HepG2 (cell line): ENCODE measurements around the gene PRDM10. TPM values are rescaled to one million over a fixed set of nuclear protein-coding genes. Genes with fewer than 3 reads are reported as not detected.
A peak's percentile ranks its signal among the peaks of the same experiment; 100 is the strongest.

Source experiments
- ATAC-seq: fragments of 200-7000 bp; cut with Tn5 transposase; 3 replicates; pipeline ENCODE4 v1.9.1; 2020; ENCODE audit warnings: mild to moderate bottlenecking, moderate library complexity
- BruUV-seq: library from RNA; stranded (reverse); fragments of 400-500 nt; replicated peaks from 2 replicates; lab custom pipeline; 2021; lab: Mats Ljungman, UMichigan
- CTCF ChIA-PET: fragments of 300-600 bp; formaldehyde crosslinking; extraction: SDS; loops from one replicate; lab custom pipeline; 2021; ENCODE audit warnings: low total read pairs, inconsistent platforms, low intra/inter-chr PET ratio; lab: Yijun Ruan, JAX
- POLR2A ChIA-PET: fragments of 350-600 bp; sonication (Branson Sonifier 250); formaldehyde crosslinking; loops from one replicate; lab custom pipeline; 2020; ENCODE audit warnings: antibody characterized with exemption, inconsistent platforms; lab: Yijun Ruan, JAX
- DNase-seq: peaks from one replicate; pipeline ENCODE4 v3.0.0-alpha.2; 2015; ENCODE audit warnings: low spot score
- FAIRE-seq: peaks from 3 replicates; lab custom pipeline; 2011; peaks lifted over from hg19 to GRCh38; lab: Jason Lieb, UNC
- H2AFZ ChIP-seq: one replicate; pipeline ENCODE4 v1.6.1; 2011; ENCODE audit warnings: low read length, inconsistent platforms
- H3K27ac ChIP-seq: fragments of 300-600 bp; 3 replicates; pipeline ENCODE4 v1.8.0; 2011; ENCODE audit warnings: mixed run types, mild to moderate bottlenecking, mixed read lengths, low read length, inconsistent platforms; ENCODE audit not compliant: insufficient read depth; ENCODE audit errors: extremely low read length
- H3K27me3 ChIP-seq, 2 experiments: fragments of 200-600 bp in 1 of 2; 2 replicates in 1 of 2; 3 replicates in 1 of 2; pipeline versions ENCODE4 v1.6.0 to v1.8.0; 2011; ENCODE audit warnings: low read length in 2 of 2, mild to moderate bottlenecking in 2 of 2, moderate library complexity in 2 of 2, inconsistent platforms in 1 of 2; ENCODE audit not compliant: insufficient read depth in 2 of 2, control insufficient read depth in 1 of 2
- H3K36me3 ChIP-seq, 2 experiments: fragments of 200-600 bp in 1 of 2; replicated peaks in 1 of 2; 2 replicates in 1 of 2; 3 replicates in 1 of 2; pipeline versions ENCODE4 v1.5.1 to v1.8.0; 2011; ENCODE audit warnings: low read length in 2 of 2, inconsistent platforms in 1 of 2; ENCODE audit not compliant: insufficient read depth in 2 of 2, control insufficient read depth in 1 of 2
- H3K4me1 ChIP-seq: 2 replicates; pipeline ENCODE4 v1.5.1; 2012; ENCODE audit warnings: low read length, inconsistent platforms; ENCODE audit not compliant: insufficient read depth
- H3K4me2 ChIP-seq: 2 replicates; pipeline ENCODE4 v1.6.0; 2011; ENCODE audit warnings: low read depth, low read length, inconsistent platforms
- H3K4me3 ChIP-seq, 3 experiments: fragments of 200-600 bp in 1 of 3; sonication (generic), shearing (Covaris generic) in 1 of 3; replicated peaks in 1 of 3; 2 replicates each; pipeline ENCODE4 v1.5.1; 2011 to 2016; ENCODE audit warnings: low read length in 3 of 3, inconsistent platforms in 2 of 3, low read depth in 2 of 3, mild to moderate bottlenecking in 2 of 3, control low read depth in 1 of 3, mixed read lengths in 1 of 3; ENCODE audit not compliant: insufficient read depth in 1 of 3
- H3K79me2 ChIP-seq: one replicate; pipeline ENCODE4 v1.6.1; 2011; ENCODE audit warnings: low read length, inconsistent platforms; ENCODE audit not compliant: insufficient read depth
- H3K9ac ChIP-seq: 2 replicates; pipeline ENCODE4 v1.6.0; 2011; ENCODE audit warnings: mild to moderate bottlenecking, low read depth, low read length, inconsistent platforms; ENCODE audit not compliant: insufficient read depth
- H3K9me3 ChIP-seq: 2 replicates; pipeline ENCODE4 v1.5.1; 2012; ENCODE audit warnings: mild to moderate bottlenecking, low read length
- H4K20me1 ChIP-seq: 2 replicates; pipeline ENCODE4 v1.6.0; 2011; ENCODE audit warnings: inconsistent platforms, mild to moderate bottlenecking, low read length, moderate library complexity; ENCODE audit not compliant: insufficient read depth
- AGO2 ChIP-seq: fragments of 200-400 bp; formaldehyde crosslinking; optimal IDR thresholded peaks from 2 replicates; pipeline ENCODE3; 2017; ENCODE audit warnings: mild to moderate bottlenecking, low read depth, low read length, moderate library complexity
- HNRNPUL1 ChIP-seq: fragments of 200-400 bp; formaldehyde crosslinking; IDR thresholded peaks from 2 replicates; pipeline ENCODE4 v1.6.1; 2017; ENCODE audit warnings: low read depth, mild to moderate bottlenecking, low read length, moderate library complexity
- JUND ChIP-seq: sonication (generic); formaldehyde crosslinking; IDR thresholded peaks from 2 replicates; pipeline ENCODE4 v1.8.0; 2022; ENCODE audit warnings: mild to moderate bottlenecking, missing genetic modification reagents
- POLR2AphosphoS5 ChIP-seq: IDR thresholded peaks from 2 replicates; pipeline ENCODE4 v1.6.1; 2012; ENCODE audit warnings: low read depth, low read length
- SETDB1 ChIP-seq: sonication (generic); formaldehyde crosslinking; IDR thresholded peaks from 2 replicates; pipeline ENCODE4 v1.5.1; 2020; ENCODE audit warnings: missing genetic modification reagents, mild to moderate bottlenecking, borderline replicate concordance
- SMC3 ChIP-seq: IDR thresholded peaks from 2 replicates; pipeline ENCODE4 v1.6.1; 2011; ENCODE audit warnings: low read length, improper control_type of control experiment
- SRY ChIP-seq: sonication (generic); formaldehyde crosslinking; IDR thresholded peaks from 2 replicates; pipeline ENCODE4 v1.8.0; 2022; ENCODE audit warnings: mild to moderate bottlenecking, missing genetic modification reagents
- STAG1 ChIP-seq: sonication (generic); formaldehyde crosslinking; IDR thresholded peaks from 2 replicates; pipeline ENCODE4 v1.4.0; 2020; ENCODE audit warnings: missing genetic modification reagents
- ZNF124 ChIP-seq: sonication (generic); formaldehyde crosslinking; IDR thresholded peaks from 2 replicates; pipeline ENCODE4 v1.4.0; 2020; ENCODE audit warnings: missing genetic modification reagents
- ZNF770 ChIP-seq: sonication (generic); formaldehyde crosslinking; IDR thresholded peaks from 2 replicates; pipeline ENCODE4 v1.5.0; 2020; ENCODE audit warnings: mild to moderate bottlenecking, missing genetic modification reagents
- ZNF883 ChIP-seq: sonication (generic); formaldehyde crosslinking; IDR thresholded peaks from 2 replicates; pipeline ENCODE4 v1.5.1; 2020; ENCODE audit warnings: mild to moderate bottlenecking, missing genetic modification reagents; ENCODE audit errors: not compliant biosample characterization
- ZXDC ChIP-seq: sonication (generic); formaldehyde crosslinking; IDR thresholded peaks from 2 replicates; pipeline ENCODE4 v1.5.0; 2020; ENCODE audit warnings: mild to moderate bottlenecking, missing genetic modification reagents
- WGBS: methylation state at CpG from one replicate; pipeline ENCODE4 v1.1.6; 2017; ENCODE audit warnings: low lambda C conversion rate; 5-methylcytosine and 5-hydroxymethylcytosine counted together
- in situ Hi-C: cut with HindIII; loops from 2 replicates; pipeline ENCODE4 v1.10.0; 2017; ENCODE audit warnings: low pct_unique_long_range_greater_than_20kb; ENCODE audit not compliant: extremely low pct_ligation_motif_present
- intact Hi-C: fragments of 100-400 bp; cut with micrococcal nuclease; formaldehyde crosslinking; loops from one replicate; pipeline ENCODE4 v1.10.0; 2022; ENCODE audit not compliant: unreplicated experiment
- polyA plus RNA-seq, 8 experiments: library from polyadenylated mRNA; depleted of rRNA in 3 of 8; stranded (reverse) in 7 of 8; unstranded in 1 of 8; fragments of >200 nt; fragmentation: Illumina TruSeq in 4 of 8; extraction: Trizol in 4 of 8; gene quantifications; 2 replicates each; pipeline versions ENCODE4 v1.2.1 to v1.2.3, GENCODE V29; 2011 to 2016; ENCODE audit warnings: low read depth in 4 of 8, missing spikeins in 1 of 8, mixed read lengths in 1 of 8; ENCODE audit not compliant: insufficient read depth in 1 of 8
- total RNA-seq, 5 experiments: library from RNA; depleted of rRNA; stranded (reverse); fragments of >200 nt; fragmentation: Illumina TruSeq; extraction: Trizol; gene quantifications; 2 replicates each; pipeline ENCODE4 v1.2.3, GENCODE V29; 2016; ENCODE audit warnings: low read depth in 1 of 5
- TF ChIP-seq, protein P1 (sequence below): sonication (generic); formaldehyde crosslinking; IDR thresholded peaks from 2 replicates; pipeline ENCODE4 v1.4.0; 2020; ENCODE audit warnings: missing genetic modification reagents

PRDM10 gene
- total and polyA plus RNA-seq, 2 of the 13 experiments (the other 11 are each of a cell fraction or from before 2014, with no cell fraction given): 5.7 to 5.8 TPM

GRCh38 chr11:129861702-129862522 lies 140.7 kb downstream of the PRDM10 start (continued):
- TF ChIP-seq POLR2AphosphoS5 (0 out of 2 replicates have a peak, but pooled peaks have one; percentile 37), ZNF883 (CRISPR knock-in tag) (no peak), JUND (peak; percentile 94), STAG1 (CRISPR knock-in tag) (0 out of 2 replicates have a peak, but pooled peaks have one; percentile 17)

- Histone ChIP-seq H3K27ac (no peak overlapping the region), H3K27me3 (no peaks in the 10 kb centered on the region), H3K4me3 (no peak overlapping the region), H2AFZ (no peak overlapping the region), H3K79me2 (no peaks in the 10 kb centered on the region), H3K9me3 (no peaks in the 10 kb centered on the region), H3K9ac (no peak overlapping the region), H3K36me3 (peaks cover 11 to 40% of the 10 kb centered on the region in 2 experiments), H4K20me1 (no peaks in the 10 kb centered on the region), H3K4me1 (peaks cover 42% of the 10 kb centered on the region), H3K4me2 (no peak overlapping the region)
- FAIRE-seq (no peak), DNase-seq (no peak), ATAC-seq (no peak)
- in situ Hi-C loops: no loop called here
- intact Hi-C loops: no loop called here
- no TSS peak for BruUV-seq
- ChIA-PET CTCF (no interaction called here), POLR2A (no interaction called here)
- 91% methylated on average over 8 of the region's 8 CpGs for WGBS
- TF ChIP-seq ZNF124 (CRISPR knock-in tag): no peak
- TF ChIP-seq ZXDC (CRISPR knock-in tag): no peak
- TF ChIP-seq, protein P1, sequence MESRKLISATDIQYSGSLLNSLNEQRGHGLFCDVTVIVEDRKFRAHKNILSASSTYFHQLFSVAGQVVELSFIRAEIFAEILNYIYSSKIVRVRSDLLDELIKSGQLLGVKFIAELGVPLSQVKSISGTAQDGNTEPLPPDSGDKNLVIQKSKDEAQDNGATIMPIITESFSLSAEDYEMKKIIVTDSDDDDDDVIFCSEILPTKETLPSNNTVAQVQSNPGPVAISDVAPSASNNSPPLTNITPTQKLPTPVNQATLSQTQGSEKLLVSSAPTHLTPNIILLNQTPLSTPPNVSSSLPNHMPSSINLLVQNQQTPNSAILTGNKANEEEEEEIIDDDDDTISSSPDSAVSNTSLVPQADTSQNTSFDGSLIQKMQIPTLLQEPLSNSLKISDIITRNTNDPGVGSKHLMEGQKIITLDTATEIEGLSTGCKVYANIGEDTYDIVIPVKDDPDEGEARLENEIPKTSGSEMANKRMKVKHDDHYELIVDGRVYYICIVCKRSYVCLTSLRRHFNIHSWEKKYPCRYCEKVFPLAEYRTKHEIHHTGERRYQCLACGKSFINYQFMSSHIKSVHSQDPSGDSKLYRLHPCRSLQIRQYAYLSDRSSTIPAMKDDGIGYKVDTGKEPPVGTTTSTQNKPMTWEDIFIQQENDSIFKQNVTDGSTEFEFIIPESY: 0 out of 2 replicates have a peak, but pooled peaks have one; percentile 17
- no peak for TF ChIP-seq SETDB1
- TF ChIP-seq AGO2: no peak
- TF ChIP-seq HNRNPUL1: no peak
- no peak for TF ChIP-seq SRY
- TF ChIP-seq SMC3: no peak
- 0 out of 2 replicates have a peak, but pooled peaks have one; percentile 29 for TF ChIP-seq ZNF770 (CRISPR knock-in tag)
These were observed 146.6 kb downstream of the PRDM10 start for GRCh38 chr11:129856036-129856435.
